NCI-H226 (cell line): ENCODE data around the gene FOCAD.

Source experiments
- DNase-seq: peaks from one replicate; pipeline ENCODE4 v3.0.0-alpha.2; 2015

Gene FOCAD

GRCh38 chr9:21029661-21030060 lies 345.6 kb downstream of the FOCAD start:
- DNase-seq, result no peak

DNA sequence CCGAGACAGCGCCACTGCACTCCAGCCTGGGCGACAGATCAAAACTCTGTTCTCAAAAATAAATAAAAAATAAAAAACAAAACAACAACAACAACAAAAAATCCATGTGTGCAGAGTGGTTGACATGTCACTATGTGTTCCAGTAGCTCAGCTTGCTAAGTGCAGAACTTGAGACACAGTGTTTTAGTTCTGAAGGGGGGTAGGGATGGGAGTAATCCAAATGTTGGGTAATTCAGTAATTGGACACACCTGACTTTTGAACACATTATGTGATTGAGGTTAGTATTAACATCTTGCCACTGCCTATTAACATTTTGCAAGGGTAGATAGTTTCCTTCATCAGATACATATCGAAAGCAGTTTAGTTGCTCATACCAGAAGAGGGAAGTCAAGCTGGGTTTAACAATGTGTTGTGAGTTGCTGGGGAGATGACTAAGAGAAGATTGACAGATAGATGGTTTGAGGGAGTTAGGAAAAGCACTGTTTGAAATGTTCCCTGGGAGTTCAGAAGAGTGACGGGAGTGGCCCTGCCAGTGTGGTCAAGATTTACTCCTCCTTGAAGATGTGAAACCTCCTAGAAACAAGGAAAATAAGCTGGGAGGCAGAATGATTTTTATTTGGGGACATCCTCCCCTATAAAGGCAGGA lies 346.5 kb downstream of the FOCAD start:
- no peak for DNase-seq

DNA sequence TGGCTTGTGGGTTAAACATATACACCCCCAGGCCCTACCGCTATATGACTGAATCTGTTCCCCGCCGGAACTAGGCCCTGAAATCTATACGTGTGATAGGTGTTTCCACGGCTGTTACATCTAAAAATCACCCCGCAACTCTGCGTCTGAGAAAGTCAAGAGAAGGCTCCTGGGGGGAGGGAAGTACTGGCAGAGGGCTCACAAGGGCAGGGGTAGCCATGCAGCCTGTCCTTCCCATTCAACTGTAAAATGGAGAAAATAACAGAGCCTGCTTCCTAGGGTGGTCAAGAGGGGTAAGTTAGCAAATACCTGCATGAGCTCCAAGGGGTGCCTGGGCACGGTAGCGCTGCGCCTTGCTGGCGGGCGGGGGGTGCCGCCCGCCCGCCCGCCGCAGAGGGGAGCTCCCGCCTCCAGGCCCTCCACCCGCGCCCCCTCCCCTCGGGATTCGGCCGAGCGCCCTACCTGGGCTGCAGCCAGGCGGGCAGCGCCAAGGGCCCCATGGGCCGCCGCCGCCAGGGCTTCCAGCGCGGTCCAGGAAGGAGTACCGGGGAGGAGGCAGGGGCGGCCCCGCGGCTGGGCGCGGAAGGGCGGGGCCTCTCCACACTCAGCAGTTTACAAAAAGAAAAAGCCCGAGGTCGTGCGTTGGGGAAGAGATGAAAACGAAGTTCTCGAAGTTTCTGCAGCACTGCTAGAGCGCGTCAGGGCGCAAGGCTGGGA lies 347.2 kb downstream of the FOCAD start, which contains the start of gene HACD4:
Gene HACD4, minus strand, starts transcription at position 550 of the 717 bp plus-strand sequence. Its CDS starts 50 bp downstream, at position 500.
- DNase-seq, result no peak

- no peak for DNase-seq
Measured at GRCh38 chr9:21031808-21032183, 347.7 kb downstream of the FOCAD start.

DNA sequence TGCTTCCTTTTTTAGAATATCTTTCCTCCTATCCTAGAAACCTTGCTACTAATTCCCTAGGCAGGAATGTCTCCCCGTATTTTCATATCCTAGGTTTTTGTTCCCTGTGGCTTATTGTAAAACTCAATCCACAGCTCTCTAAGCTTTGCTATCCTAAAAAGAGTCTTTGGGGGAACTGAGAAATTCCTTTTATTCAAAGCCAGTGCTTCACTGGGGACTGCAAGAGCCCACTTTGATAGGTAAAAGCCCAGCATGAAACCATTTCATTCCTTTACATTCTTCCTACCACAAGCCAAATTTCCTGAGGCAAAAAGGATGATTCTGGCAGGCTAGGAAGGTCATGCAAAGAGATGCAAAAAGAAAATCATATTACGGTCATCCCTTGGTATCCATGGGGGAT lies 353.2 kb downstream of the FOCAD start:
- no peak for DNase-seq

- no peak for DNase-seq
Measured at GRCh38 chr9:21039302-21039701, 355.2 kb downstream of the FOCAD start.

- no peak for DNase-seq
Measured at GRCh38 chr9:21042466-21042865, 358.4 kb downstream of the FOCAD start.

- no peak for DNase-seq
Measured at GRCh38 chr9:21043841-21044240, 359.8 kb downstream of the FOCAD start.
